ENCODE data around the gene NAPG.
"Not testable (repeated sequence)": the region's sequence is repeated elsewhere in the genome, so short reads cannot be mapped to it uniquely, and the experiment has no call there.

The NAPG gene

GRCh38 chr18:10514601-10515000 is 11.2 kb upstream of the NAPG start:
- no peak for DNase-seq

- no peak for DNase-seq
Observed at GRCh38 chr18:10515456-10515855, 10.4 kb upstream of the NAPG start.

GRCh38 chr18:10516078-10516477 is 9.7 kb upstream of the NAPG start:
- DNase-seq = no peak

- DNase-seq = no peak
Observed at GRCh38 chr18:10518595-10519255, 7.1 kb upstream of the NAPG start.

- DNase-seq = no peak
Observed at GRCh38 chr18:10519366-10519765, 6.5 kb upstream of the NAPG start.

GRCh38 chr18:10519999-10520935 is 5.6 kb upstream of the NAPG start:
- no peak for DNase-seq

- DNase-seq = no peak
Observed at GRCh38 chr18:10521566-10521965, 4.3 kb upstream of the NAPG start.

GRCh38 chr18:10522574-10522973 is 3.3 kb upstream of the NAPG start:
- no peak for DNase-seq

GRCh38 chr18:10523544-10523943 is 2.3 kb upstream of the NAPG start:
- DNase-seq = no peak

GRCh38 chr18:10524507-10525370 is 1.1 kb upstream of the NAPG start:
- DNase-seq = no peak

- DNase-seq = no peak
Observed at GRCh38 chr18:10525371-10525691, 496 bp upstream of the NAPG start.

- DNase-seq = no peak
Observed at GRCh38 chr18:10526561-10526949, 728 bp downstream of the NAPG start.

- DNase-seq = no peak
Observed at GRCh38 chr18:10528439-10528838, 2.6 kb downstream of the NAPG start.

GRCh38 chr18:10530002-10530401 is 4.2 kb downstream of the NAPG start:
- DNase-seq = no peak

- no peak for DNase-seq
Observed at GRCh38 chr18:10530852-10531251, 5.0 kb downstream of the NAPG start.

- no peak for DNase-seq
Observed at GRCh38 chr18:10533111-10533510, 7.3 kb downstream of the NAPG start.

- DNase-seq = no peak
Observed at GRCh38 chr18:10536280-10536679, 10.5 kb downstream of the NAPG start.

- no peak for DNase-seq
Observed at GRCh38 chr18:10537765-10538164, 11.9 kb downstream of the NAPG start.

- DNase-seq = not testable (repeated sequence)
Observed at GRCh38 chr18:10539124-10539523, 13.3 kb downstream of the NAPG start.

GRCh38 chr18:10543277-10543676 is 17.4 kb downstream of the NAPG start:
- DNase-seq = no peak

GRCh38 chr18:10544093-10544748 is 18.4 kb downstream of the NAPG start:
- DNase-seq = no peak

GRCh38 chr18:10546557-10547300 is 20.9 kb downstream of the NAPG start:
- no peak for DNase-seq

Data from cortex of kidney (tissue), 1 donor.